NK-92 (cell line): Measurements from ENCODE around the gene CHST12.
"Not testable (repeated sequence)": the region's sequence is repeated elsewhere in the genome, so short reads cannot be mapped to it uniquely, and the experiment has no call there.

Source experiments
- DNase-seq: peaks from one replicate; lab custom pipeline; 2025; ENCODE audit not compliant: unreplicated experiment; lab: John Stamatoyannopoulos, UW

Gene CHST12

DNA sequence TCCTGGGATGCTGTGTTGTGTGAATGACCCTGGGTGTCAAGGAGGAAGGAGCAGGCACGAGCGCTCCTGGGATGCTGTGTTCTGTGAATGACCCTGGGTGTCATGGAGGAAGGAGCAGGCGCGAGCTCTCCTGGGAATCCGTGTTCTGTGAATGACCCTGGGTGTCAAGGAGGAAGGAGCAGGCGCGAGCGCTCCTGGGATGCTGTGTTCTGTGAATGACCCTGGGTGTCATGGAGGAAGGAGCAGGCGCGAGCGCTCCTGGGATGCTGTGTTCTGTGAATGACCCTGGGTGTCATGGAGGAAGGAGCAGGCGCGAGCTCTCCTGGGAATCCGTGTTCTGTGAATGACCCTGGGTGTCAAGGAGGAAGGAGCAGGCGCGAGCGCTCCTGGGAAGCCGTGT, 25.9 kb upstream of the CHST12 start:
- DNase-seq: not testable (repeated sequence)

DNA sequence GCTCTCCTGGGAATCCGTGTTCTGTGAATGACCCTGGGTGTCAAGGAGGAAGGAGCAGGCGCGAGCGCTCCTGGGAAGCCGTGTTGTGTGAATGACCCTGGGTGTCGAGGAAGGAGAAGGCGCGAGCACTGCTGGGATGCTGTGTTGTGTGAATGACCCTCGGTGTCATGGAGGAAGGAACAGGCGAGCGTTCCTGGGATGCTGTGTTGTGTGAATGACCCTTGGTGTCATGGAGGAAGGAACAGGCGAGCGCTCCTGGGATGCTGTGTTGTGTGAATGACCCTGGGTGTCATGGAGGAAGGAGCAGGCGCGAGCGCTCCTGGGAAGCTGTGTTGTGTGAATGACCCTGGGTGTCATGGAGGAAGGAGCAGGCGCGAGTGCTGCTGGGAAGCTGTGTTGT, 25.3 kb upstream of the CHST12 start:
- not testable (repeated sequence) for DNase-seq

DNA sequence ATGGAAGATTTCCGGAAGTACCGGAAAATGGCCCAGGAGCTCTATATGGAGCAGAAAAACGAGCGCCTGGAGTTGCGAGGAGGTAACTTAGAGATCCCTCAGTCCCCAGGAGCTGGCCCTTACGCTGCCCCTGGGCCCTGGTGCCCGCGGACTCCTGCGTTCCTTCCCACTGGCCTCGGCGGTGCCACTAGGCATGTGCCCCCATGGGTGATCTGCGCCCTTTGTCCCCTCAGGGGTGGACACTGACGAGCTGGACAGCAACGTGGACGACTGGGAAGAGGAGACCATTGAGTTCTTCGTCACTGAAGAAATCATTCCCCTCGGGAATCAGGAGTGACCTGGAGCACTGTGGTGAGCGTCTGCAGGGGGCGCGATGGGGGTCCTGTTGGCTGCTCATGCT, 24.2 kb upstream of the CHST12 start:
- DNase-seq: no peak

DNA sequence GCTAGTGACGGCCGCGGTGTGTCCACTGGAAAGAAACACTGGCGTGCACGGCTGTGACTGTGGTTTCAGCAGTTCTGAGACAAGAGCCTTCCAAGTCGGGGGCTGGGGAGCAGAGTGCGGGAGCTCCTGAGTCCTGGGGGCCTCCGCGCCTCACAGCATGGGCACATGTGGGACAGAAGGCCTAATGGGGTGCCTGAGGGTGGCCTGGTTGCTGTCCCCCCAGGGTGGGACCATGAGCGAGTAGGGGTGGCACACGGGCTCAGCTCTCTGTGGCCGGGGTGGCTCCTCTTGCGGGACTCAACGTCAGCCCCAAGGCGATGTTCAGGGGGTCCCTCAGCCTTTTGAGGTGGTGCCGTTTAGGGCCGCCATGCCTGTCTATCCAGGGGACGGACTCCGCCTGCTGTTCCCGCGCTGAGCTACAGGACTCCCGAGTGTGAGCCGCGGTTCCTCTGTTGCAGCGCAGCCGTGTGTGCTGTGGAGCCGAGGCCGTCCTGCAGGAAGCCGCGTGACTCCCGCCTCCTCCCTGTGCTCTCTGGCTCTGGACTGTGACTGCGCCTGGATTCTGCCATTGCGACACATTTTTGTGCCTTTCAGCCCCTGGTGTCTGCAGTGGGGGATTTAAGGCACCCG, 23.5 kb upstream of the CHST12 start:
- no peak for DNase-seq

DNA sequence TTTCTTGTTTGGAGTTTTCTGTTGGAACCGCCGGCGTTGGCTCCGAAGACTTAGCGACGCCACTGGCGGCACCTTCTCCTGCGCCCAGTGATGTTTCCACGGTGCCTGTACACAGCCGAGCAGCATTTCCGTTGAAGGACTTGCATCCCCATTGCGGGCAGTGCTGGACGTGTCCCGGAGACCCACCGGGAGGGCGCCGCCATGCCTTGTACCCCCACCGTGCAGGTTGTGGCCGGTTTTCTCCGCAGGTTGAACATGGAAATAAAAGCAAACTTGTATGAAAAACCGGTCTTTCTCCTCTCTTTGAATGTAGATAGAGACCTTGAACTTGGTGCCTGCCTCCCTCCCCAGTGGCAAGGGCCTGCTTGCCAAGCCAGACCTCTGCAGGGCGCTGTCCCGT, 22.9 kb upstream of the CHST12 start:
- DNase-seq: no peak

DNA sequence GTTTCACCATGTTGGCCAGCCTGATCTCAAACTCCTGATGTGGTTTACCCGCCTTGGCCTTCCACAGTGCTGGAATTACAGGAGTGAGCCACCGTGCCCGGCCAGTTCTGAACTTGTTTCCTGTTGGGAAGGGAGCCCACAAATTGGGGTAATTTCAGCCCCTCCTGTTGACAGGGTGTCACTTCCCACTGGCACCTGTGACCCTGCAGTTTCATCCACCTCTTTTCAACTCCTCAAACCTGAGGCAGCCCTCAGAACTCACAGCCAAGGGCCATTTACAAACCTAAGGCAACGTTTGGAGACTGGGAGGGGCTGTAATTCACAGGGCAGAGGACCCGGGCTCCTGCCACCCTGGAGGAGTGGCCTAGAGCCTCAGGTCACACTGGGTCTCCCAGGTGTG, 22.2 kb upstream of the CHST12 start:
- DNase-seq: no peak

DNA sequence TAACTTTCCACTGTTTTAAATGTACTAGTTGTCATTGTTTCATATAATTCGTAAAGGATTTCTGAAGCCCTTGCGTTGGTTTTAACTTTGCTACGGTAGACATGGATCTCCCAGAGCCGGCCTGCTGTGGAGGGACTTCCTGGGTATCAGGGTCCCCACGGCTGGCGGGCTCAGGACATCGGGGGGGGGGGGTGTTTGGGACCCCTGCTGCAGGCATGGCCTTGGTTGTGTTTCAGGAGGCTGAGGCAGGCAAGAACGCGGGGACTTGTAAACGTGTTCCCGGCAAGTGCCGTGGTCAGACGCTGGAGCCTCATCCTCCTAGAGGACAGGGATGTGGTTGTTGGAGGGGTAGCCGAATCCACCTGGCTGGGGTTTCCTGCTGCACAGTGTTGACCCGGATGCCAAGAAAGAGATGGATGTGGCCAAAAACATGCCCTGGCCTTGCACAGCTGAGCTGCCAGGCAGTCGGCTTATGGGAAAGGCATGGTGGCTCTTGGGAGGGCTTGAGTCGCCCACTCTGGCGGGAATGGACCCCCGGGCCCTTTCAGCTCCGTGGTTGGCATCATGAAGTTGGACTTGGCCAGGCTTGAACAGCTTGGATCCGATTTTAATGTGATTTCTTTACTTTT, 21.4 kb upstream of the CHST12 start:
- DNase-seq: no peak

DNA sequence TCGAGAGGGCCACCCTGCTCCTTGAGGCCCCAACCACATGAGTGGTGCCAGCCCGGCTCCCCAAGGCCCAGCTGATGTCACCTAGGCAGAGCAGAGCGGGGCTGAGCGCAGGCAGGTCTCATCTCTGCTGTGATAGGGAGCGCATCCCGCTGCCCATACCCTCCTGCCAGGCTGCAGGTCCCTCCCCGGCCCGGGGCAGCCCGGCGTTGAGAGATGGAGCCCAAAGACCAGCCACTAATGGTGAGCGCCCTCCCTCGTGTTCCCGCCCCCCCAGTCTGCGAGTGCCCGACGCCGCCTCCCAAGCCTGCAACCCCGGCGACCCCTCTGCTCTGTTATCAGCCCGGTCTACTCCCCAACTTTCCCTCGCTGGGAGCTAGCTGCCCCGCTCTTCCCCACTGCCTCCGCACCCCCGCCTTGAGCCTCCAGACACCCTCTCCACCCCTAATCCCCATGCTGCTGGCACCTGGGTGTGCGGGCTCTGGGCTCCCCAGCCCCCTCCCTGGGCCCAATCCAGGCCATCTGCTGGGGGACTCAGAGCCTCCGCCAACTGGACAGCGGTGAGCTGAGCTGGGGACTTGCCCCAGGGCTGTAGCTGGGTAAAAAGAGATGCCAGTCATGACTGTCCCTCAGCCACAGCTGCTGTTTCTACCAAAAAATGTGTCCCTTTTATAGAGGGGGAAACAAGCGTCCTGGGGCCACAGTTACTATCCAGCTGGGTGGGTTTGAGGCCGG, 19.7 kb upstream of the CHST12 start:
- DNase-seq: no peak

DNA sequence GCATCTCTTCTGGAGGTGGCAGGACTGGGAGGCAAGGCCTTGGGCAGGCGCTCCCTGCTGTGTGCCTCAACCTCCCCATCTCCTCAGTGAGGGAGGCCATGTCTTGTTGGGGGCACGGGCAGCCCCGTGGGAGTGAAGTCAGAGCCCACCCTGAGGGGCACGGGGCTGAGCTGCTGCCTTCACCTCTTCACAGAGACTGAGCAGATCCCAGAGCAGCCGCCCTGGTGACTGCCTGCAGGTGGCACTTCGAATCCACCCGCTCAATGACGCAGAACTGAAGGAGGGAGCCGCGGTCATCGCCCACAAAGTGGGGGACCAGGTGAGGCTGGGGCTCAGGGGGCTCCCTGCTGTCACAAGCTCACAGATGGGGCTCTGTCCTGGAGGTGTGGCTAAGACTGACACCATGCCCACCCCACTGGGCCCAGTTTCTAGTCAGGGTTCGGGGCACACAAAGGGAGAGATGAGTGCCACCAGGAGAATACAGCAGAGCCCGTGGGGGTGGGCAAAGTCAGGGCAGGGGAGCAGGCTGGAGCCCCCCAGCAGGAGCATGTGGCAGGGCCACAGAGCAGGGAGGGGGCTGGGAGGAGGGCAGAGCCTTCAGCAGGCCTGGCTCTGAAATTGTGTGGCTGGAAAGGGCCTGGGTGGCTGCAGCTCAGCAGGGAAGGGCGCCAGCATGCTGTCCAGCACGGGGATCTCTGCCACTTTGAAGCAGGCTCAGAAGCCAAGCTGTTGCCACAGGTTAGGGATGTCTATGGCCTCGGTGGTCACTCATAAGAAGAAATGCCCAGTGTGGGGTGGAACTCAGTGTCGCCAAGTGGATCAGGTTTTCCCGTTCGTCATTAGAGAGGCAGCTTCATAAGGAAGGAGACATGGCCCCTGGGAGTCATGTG, 18.8 kb upstream of the CHST12 start:
- DNase-seq: no peak

DNA sequence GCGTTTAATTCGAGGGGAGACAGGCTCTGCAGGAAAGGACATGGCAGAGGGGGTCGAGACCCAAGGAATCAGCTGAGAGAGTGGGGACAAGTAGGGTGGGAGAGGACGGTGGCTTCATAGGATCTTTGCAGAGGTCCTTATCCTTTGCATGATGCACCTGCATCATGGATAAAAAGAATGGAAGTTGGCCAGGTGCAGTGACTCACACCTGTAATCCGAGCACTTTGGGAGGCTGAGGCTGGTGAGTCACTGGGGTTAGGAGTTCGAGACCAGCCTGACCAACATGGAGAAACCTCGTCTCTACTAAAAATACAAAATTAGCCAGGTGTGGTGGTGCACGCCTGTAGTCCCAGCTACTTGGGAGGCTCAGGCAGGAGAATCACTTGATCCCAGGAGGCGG, 17.3 kb upstream of the CHST12 start:
- not testable (repeated sequence) for DNase-seq

DNA sequence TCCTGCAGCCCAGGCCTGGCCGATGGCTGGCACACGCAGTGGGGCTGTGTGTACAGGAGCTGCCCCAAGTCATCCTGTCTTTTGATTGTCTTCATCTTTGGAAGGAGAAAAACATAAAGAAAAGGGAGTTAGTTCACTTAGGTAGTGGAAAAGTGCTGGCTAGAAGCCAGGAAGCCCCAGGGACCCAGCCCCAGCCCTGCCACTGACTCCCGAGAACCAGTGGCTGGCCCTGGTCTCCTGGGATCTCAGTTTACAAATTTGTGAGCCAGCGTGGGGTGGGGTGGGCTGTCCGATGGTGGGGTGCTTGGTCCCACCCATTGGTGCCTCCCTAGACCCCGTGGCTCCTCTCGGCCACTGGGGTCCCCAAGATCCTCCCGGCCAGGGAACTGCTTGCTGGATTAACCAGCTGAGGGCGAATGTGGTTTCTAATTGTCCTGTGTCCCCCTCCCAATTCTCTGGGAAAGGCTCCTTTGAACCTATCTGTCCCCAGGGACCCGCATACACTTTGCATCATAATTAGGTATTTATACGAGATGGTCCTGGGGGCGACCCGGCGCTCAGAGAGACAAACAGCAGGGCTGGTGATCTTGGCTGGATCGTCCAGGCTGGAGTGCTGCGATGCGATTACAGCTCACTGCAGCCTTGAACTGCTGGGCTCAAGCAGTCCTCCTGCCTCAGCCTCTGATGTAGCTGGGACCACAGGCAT, 16.3 kb upstream of the CHST12 start:
- no peak for DNase-seq

DNA sequence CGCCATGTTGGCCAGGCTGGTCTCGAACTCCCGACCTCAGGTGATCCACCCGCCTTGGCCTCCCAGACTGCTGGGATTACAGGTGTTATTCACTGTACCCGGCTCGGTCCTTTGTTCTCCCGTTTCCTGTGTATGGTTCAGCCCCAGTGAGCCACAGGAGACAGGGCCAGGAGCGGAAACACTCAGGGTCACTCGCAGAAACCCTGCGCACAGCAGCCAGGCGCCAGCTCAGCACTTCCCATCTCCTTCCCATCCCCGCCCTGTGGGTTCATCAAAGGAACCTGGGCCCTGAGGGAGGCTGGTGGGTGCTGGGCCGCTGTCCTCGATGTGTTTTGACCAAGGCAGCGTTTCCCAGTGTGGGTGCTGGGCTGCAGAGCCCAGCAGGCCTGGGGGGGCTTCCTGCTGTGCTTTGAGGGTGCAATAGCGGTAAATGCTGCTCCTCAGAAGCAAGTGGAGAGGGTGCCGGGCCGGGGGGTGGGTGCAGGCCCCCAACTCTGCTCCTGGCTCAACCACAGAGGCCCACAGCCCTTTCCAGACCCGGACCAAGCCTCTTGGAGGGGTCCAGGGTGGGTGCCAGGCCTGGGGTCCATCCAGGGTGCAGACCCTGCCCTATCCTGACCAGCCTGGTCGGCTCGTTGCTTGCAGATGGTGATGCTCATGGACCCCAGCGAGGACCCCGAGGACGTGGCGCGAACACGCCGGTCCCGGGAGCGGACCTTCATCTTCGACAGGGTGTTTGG, 15.3 kb upstream of the CHST12 start:
- no peak for DNase-seq

DNA sequence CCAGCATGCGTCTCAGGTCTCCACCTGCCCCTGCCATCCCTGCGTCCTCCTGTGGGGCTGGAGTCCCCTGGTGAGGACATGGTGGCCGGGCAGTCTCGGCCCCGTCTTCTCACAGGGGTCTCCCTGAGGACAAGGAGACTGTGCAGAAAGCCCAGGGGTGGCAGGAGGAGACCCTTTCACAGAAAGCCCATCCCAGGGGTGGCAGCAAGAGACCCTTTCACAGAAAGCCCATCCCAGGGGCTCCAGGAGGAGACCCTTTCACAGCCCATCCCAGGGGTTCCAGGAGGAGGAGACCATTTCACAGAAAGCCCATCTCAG, 14.8 kb upstream of the CHST12 start:
- DNase-seq: no peak

DNA sequence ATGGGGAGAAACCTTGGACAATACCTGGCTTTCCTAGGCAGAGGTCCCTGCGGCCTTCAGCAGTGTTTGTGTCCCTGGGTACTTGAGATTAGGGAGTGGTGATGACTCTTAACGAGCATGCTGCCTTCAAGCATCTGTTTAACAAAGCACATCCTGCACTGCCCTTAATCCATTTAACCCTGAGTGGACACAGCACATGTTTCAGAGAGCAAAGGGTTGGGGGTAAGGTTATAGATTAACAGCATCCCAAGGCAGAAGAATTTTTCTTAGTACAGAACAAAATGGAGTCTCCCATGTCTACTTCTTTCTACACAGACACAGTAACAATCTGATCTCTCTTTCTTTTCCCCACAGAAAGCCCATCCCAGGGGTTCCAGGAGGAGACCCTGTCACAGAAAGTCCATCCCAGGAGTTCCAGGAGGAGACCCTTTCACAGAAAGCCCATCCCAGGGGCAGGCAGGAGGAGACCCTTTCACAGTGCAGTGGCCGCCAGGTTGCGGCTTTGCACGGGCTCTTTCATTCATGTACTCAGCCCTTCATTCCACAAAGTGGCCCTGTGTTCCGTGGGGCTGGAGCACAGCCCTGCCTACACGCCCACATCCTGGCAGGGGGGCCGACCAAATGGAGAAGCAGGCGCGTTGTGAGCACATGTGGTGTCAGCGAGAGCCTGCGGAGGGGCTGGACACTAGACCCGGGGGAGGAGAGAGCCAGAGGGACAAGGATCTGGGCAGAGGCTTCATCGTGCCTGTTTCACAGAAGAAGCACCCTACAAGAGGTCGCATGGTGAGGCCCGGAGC, 13.2 kb upstream of the CHST12 start:
- DNase-seq: not testable (repeated sequence)

DNA sequence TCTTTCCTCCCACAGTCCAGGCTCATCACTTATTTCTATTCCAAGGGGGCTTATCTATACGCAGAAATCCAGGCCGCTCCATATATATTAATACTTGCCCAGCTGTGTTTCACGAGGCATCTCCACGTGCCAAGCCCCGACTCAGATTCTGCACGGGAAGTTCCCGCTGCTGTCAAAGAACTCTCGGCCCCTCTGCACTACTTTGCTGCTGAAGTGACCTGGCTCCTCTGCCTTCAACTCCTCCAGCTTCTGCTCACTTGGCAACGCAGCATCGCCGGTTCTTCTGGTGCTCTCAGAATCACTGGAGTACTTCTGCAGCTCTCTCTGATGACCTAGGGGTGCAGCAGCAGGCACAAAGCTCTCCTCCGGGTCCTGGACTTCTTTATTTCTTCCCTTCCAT, 9.7 kb upstream of the CHST12 start:
- DNase-seq: no peak

DNA sequence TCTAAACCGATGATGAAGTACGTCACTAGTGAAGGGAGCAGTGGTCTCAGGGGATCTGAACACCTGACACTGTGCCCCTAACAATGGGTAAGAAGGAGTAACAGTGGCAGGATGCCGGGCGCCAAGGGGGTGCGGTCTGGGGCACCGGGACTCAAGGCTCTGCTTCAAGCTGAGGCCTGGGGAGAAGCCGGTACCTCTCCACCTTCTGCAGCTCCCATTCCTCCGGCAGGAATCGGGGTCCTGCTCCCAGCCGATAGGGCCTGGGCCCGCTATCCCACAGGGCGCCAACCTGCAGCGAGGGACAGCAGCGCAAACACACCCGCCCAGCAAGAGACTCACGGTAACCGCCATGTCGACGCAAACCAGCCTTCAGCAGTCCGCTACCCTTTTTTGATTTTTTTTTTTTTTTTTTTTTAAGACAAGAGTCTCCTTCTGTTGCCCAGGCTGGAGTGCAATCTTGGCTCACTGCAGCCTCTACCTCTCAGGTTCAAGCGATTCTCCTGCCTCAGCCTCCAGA, 8.8 kb upstream of the CHST12 start:
- no peak for DNase-seq

DNA sequence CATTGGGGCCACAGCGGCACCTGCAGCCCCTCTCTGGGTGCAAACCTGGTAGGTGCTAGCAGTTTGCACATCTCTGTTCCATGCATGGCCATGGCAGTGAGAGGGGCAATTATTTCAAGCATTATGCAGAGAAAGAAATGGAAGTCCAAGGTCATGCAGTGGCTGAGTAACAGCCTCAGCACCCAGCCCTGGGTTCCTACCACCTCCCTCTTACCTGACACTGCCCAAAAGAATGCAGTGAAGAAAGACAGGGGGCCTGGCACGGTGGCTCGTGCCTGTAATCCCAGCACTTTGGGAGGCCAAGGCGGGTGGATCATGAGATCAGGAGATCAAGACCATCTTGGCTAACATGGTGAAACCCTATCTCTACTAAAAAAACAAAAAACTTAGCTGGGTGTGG, 4.9 kb upstream of the CHST12 start:
- no peak for DNase-seq

DNA sequence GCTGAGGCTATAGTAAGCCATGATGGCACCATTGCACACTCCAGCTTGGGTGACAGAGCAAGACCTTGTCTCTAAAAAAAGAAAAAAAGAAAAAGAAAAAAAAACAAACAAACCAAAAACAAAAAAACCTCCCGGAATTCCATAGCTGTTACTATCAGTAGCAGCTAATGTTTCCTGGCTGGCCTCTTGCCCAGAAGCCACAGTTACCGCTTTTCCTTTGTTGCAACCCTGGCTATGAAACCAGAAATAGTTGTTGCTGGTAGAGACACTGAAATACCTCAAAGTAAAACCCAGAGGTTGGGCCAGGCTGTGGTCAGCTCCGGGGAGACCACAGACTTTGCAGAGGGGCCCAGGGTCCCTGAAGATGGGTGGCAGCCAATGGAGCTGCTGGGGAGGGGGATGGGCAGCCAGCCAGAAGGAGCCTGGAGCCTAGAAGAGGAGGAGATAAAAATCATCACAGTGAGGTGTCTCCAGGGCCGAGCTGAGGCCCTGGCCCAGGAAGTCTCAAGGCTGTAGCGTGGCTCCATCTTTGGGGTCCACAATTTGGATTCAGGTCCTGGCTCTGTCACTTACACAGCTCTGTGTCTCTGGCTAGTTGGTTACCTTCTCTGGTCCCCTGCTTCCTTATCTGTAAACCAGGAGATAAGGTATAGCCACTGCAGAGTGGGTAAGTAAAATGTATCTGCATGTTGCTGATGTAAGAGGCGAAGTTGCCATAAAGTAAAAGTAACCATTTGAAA, 3.4 kb upstream of the CHST12 start:
- DNase-seq: no peak

DNA sequence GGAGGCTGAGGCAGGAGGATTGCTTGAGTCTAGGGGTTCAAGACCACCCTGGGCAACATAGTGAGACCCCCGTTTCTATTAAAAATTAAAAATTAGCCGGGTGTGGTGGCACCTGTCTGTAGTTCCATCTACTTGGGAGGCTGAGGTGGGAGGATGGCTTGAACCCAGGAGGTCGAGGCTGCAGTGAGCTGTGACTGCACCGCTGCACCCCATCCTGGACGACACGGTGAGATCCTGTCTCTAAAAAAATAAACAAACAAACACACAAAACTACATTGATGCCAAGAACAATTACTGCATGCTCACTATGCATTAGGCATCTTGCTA, 761 bp upstream of the CHST12 start:
- DNase-seq: no peak
